ENCODE results near the gene CYP4F3.
"Not testable (repeated sequence)": the region's sequence is repeated elsewhere in the genome, so short reads cannot be mapped to it uniquely, and the experiment has no call there.

The CYP4F3 gene

GRCh38 chr19:15628236-15629002, 12.3 kb upstream of the CYP4F3 start:
- DNase-seq: no peak
- in situ Hi-C loops (cut with MboI; ENCODE audit: low pct_unique_long_range_greater_than_20kb, low sequenced_read_pairs): loop anchor here (25.0 kb wide), 1 partner anchor 559 kb away; the partner anchor contains the start of genes AP1M1 and FAM32A

GRCh38 chr19:15629003-15629880, 11.5 kb upstream of the CYP4F3 start:
- in situ Hi-C loops (cut with MboI; ENCODE audit: low pct_unique_long_range_greater_than_20kb, low sequenced_read_pairs): loop anchor here (25.0 kb wide), 1 partner anchor 558 kb away; the partner anchor contains the start of genes AP1M1 and FAM32A
- DNase-seq: peak; percentile 86

GRCh38 chr19:15631817-15632216, 8.9 kb upstream of the CYP4F3 start:
- peak; percentile 27 for DNase-seq

GRCh38 chr19:15633082-15633835, 7.4 kb upstream of the CYP4F3 start:
- in situ Hi-C loops (cut with MboI; ENCODE audit: low pct_unique_long_range_greater_than_20kb, low sequenced_read_pairs): loop anchor here (25.0 kb wide), 1 partner anchor 554 kb away; the partner anchor contains the start of genes AP1M1 and FAM32A
- DNase-seq: peak; percentile 69

More at GRCh38 chr19:15631817-15632216, 8.9 kb upstream of the CYP4F3 start:
- in situ Hi-C loops (cut with MboI; ENCODE audit: low pct_unique_long_range_greater_than_20kb, low sequenced_read_pairs): loop anchor here (25.0 kb wide), 1 partner anchor 555 kb away; the partner anchor contains the start of genes AP1M1 and FAM32A

DNA sequence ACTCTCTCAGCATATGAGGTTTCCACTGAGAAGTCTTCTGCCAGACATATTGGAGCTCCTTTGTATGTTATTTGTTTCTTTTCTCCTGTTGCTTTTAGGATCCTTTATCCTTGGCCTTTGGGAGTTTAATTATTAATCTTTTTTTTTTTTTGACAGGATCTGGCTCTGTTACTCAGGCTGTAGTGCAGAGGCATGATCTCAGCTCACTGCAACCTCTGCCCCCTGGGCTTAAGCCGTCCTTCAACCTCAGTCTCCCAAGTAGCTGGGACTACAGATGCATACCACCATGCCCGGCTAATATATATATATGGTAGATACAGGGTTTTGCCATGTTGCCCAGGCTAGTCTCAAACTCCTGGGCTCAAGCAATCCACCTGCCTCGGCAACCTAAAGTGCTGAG, 6.6 kb upstream of the CYP4F3 start:
- no peak for DNase-seq
- in situ Hi-C loops (cut with MboI; ENCODE audit: low pct_unique_long_range_greater_than_20kb, low sequenced_read_pairs): loop anchor here (25.0 kb wide), 1 partner anchor 553 kb away; the partner anchor contains the start of genes AP1M1 and FAM32A

- in situ Hi-C loops (cut with MboI; ENCODE audit: low pct_unique_long_range_greater_than_20kb, low sequenced_read_pairs): loop anchor here (25.0 kb wide), 1 partner anchor 552 kb away; the partner anchor contains the start of genes AP1M1 and FAM32A
- no peak for DNase-seq
Observed at GRCh38 chr19:15635016-15635805, 5.5 kb upstream of the CYP4F3 start.

DNA sequence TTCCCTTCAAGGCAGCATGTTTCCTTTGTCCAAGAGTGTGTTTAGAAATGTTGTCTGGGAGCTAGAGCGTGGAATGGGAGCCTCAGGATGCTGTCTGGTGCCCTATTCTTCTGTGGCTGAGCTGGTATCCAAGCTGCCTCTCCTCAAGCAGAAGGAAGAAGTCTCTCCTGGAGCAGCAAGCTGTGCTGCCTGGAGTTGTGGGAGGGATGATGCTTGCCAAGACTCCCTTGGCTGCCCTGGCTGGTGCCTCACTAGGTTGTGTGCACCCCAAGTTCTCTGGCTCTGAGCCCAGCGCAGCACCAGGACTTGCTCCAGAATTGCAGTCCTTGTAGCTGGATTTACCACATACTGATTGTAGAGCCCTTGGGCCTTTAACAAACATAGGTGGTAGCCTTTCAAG, 4.7 kb upstream of the CYP4F3 start:
- in situ Hi-C loops (cut with MboI; ENCODE audit: low pct_unique_long_range_greater_than_20kb, low sequenced_read_pairs): loop anchor here (25.0 kb wide), 1 partner anchor 551 kb away; the partner anchor contains the start of genes AP1M1 and FAM32A
- no peak for DNase-seq

DNA sequence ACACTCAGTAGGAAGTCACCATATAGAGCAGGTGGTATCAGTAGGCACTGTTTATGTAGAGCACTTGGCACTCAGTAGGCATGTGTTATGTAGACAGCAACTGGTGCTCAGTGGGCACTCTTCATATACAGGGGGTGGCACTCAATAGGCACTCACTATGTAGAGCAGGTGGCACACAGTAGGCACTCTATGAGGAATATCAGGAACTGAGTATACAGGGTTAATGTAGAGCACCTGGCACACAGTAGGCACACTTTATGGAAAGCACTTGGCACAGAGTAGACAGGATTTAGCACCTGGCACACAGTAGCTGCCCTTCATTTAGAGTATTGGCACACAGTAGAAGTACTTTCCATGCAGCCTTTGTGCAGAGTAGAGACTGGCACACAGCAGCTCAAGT, 1.1 kb upstream of the CYP4F3 start:
- in situ Hi-C loops (cut with MboI; ENCODE audit: low pct_unique_long_range_greater_than_20kb, low sequenced_read_pairs): loop anchor here (25.0 kb wide), 1 partner anchor 548 kb away; the partner anchor contains the start of genes AP1M1 and FAM32A

GRCh38 chr19:15640904-15641597, 354 bp downstream of the CYP4F3 start:
- in situ Hi-C loops (cut with MboI; ENCODE audit: low pct_unique_long_range_greater_than_20kb, low sequenced_read_pairs): loop anchor here (25.0 kb wide), 1 partner anchor 546 kb away; the partner anchor contains the start of genes AP1M1 and FAM32A
- DNase-seq: no peak

More for the DNA sequence above, 1.1 kb upstream of the CYP4F3 start:
- no peak for DNase-seq

DNA sequence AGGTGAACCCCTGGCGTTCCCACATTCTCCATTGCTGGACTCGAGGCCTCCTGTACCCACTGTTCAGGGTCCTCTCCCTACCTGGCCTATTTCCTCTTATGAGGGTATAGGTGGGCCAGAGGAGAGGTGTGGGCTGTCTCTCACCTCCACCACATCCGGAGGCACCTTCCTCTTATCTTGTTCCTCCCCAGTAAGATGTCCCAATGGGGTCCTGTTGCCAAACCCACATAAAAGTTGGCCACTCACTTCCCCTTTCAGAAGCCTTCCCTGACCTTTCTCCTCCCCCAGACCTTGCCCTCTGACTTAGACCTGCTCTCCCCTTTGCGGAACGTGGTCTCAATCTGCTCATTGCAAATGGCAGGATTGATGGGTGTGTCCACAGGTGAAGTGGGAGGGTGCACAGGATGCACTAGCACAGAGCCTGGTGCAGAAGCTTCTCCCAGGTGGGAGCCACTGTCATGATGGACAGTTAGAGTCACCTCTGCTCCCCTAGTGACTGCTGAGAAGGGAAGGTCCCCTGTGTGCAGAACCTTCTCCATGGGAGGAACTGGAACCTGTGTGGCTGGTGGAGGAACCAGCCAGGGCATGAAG, 1.3 kb downstream of the CYP4F3 start:
- in situ Hi-C loops (cut with MboI; ENCODE audit: low pct_unique_long_range_greater_than_20kb, low sequenced_read_pairs): loop anchor here (25.0 kb wide), 1 partner anchor 545 kb away; the partner anchor contains the start of genes AP1M1 and FAM32A
- peak; percentile 39 for DNase-seq

DNA sequence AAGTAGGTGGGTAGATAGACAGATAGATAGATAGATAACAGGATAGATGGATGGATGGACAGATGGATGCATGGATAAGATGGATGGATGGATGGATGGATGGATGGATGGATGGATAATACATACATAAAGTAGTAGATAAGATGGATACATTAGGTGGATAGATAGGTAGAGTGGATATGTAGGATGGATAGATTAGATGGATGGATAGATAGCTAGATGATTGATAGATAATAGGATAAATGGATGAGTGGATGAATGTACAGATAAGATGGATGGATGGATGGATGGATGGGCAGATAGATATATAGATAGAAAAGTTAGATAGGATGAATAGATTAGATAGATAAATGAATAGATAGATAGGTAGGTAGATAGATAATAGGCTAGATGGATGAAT, 2.1 kb downstream of the CYP4F3 start:
- in situ Hi-C loops (cut with MboI; ENCODE audit: low pct_unique_long_range_greater_than_20kb, low sequenced_read_pairs): loop anchor here (25.0 kb wide), 1 partner anchor 544 kb away; the partner anchor contains the start of genes AP1M1 and FAM32A

GRCh38 chr19:15643387-15643786, 2.7 kb downstream of the CYP4F3 start:
- no peak for DNase-seq
- in situ Hi-C loops (cut with MboI; ENCODE audit: low pct_unique_long_range_greater_than_20kb, low sequenced_read_pairs): loop anchor here (25.0 kb wide), 1 partner anchor 544 kb away; the partner anchor contains the start of genes AP1M1 and FAM32A

More for the DNA sequence above, 2.1 kb downstream of the CYP4F3 start:
- DNase-seq: no peak

GRCh38 chr19:15644066-15644741, 3.5 kb downstream of the CYP4F3 start:
- DNase-seq: no peak
- in situ Hi-C loops (cut with MboI; ENCODE audit: low pct_unique_long_range_greater_than_20kb, low sequenced_read_pairs): loop anchor here (25.0 kb wide), 1 partner anchor 543 kb away; the partner anchor contains the start of genes AP1M1 and FAM32A

DNA sequence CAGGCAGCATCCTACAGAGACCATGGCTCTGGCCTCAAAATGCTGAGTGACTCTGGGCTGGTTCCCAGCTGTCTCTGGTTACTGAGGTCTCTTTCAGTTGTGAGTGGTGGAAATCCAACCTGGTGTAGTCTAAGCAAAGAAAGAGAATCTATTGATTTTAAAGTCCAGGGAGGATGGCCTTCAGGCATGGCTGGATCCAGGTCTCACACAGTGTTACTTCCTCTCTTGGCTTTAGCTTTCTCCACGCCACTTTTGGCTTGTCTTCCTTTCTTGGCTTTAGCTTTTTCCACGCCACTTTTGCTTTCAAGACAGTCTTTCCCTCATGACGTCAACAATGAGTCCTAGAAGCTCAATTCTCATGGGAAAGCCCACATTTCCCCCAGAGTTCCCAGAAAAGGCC, 4.1 kb downstream of the CYP4F3 start:
- in situ Hi-C loops (cut with MboI; ENCODE audit: low pct_unique_long_range_greater_than_20kb, low sequenced_read_pairs): loop anchor here (25.0 kb wide), 1 partner anchor 542 kb away; the partner anchor contains the start of genes AP1M1 and FAM32A
- no peak for DNase-seq

- DNase-seq: no peak
- in situ Hi-C loops (cut with MboI; ENCODE audit: low pct_unique_long_range_greater_than_20kb, low sequenced_read_pairs): loop anchor here (25.0 kb wide), 1 partner anchor 538 kb away; the partner anchor contains the start of genes AP1M1 and FAM32A
Observed at GRCh38 chr19:15649526-15649925, 8.8 kb downstream of the CYP4F3 start.

DNA sequence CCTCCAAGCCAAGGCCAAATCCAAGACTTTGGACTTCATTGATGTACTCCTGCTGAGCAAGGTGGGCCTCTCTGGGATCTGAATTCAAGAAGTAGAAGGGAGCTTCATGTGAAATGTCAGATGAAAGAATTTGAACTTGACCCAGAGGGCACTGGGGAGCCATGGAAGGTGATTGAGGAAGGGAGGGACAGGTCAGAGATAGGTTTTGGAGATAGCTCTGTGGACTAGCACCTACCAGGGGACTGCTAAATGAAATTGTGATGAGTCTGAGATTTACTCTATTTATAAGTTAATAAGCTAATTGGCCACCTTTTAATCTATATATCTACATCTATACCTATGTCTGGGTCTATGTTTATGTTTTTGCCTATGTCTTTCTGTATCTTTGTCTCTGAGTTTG, 9.4 kb downstream of the CYP4F3 start:
- DNase-seq; in situ Hi-C loops (cut with MboI; ENCODE audit: low pct_unique_long_range_greater_than_20kb, low sequenced_read_pairs): not testable (repeated sequence)

All from KBM-7 (cell line).